HG03175 (cell line): ENCODE measurements around the gene CD300LF.

Experiments
- ATAC-seq: cut with Tn5 transposase; IDR thresholded peaks from one replicate; pipeline ENCODE4 v1.9.1; 2021; ENCODE audit warnings: mild to moderate bottlenecking, moderate library complexity; ENCODE audit not compliant: unreplicated experiment

The CD300LF gene

GRCh38 chr17:74645010-74645409, 67.7 kb downstream of the CD300LF start:
- ATAC-seq, result no peak

DNA sequence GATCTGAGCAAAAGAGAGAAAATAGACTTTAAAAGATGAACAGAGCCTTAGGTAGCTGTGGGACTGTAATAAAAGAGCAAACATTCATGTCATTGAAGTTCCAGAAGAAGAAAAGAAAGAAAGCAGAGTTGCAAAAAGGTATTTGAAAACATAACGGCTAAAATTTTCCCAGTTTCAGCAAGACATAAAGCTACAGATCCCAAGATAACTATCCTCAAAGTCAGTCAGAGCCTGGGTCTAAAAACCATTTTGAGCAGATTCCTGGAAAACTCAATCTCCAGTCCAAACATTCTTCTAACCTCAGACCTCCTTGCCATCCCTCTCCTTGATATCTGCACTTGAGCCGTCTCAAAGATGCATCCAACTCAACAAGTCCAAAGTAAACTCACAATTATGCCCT, 68.3 kb downstream of the CD300LF start:
- no peak for ATAC-seq
